ENCODE data around the gene PCGF1. TPM values are rescaled to one million over a fixed set of nuclear protein-coding genes. Genes with fewer than 3 reads are reported as not detected.

Gene PCGF1
- total and polyA plus RNA-seq, 9 of the 15 experiments (the other 6 are each of a cell fraction or from before 2014, with no cell fraction given): 20.3 to 45.7 (median 29.3) TPM

GRCh38 chr2:74529357-74530238 is 22.1 kb upstream of the PCGF1 start, which contains the start of the genes AUP1 and HTRA2 (continued):
- TF ChIP-seq ARID3B (CRISPR knock-in tag; IDR thresholded peaks at IDR 0.05; ENCODE audit: borderline replicate concordance) (no peak), ZNF175 (CRISPR knock-in tag; IDR thresholded peaks at IDR 0.05; ENCODE audit: low read depth) (peak; percentile 56; the same call in 1 of the 2 replicates), KLF10 (CRISPR knock-in tag; IDR thresholded peaks at IDR 0.05) (no peak), ILF3 (IDR thresholded peaks at IDR 0.05; ENCODE audit: borderline replicate concordance) (no peak), MLLT1 (IDR thresholded peaks at IDR 0.05) (peak; percentile 35 to 47; a peak in 1 of 4 replicates), LEF1 (IDR thresholded peaks at IDR 0.05) (no peak), ZBTB5 (IDR thresholded peaks at IDR 0.05) (no peak), NFRKB (IDR thresholded peaks at IDR 0.05; ENCODE audit: low read depth) (peak; percentile 59), ZNF583 (CRISPR knock-in tag; IDR thresholded peaks at IDR 0.05) (no peak), ARNT (IDR thresholded peaks at IDR 0.05) (no peak; a peak in 1 of 4 replicates)

All from K562 (cell line).